Liver (tissue), 9 donors: ENCODE results near the gene TOX2. TPM values are rescaled to one million over a fixed set of nuclear protein-coding genes. Genes with fewer than 3 reads are reported as not detected.

Experiments
- DNase-seq: peaks from one replicate; pipeline ENCODE4 v3.0.0-alpha.2; 2017; ENCODE audit warnings: low spot score
- H3K27ac ChIP-seq, 2 donors: one replicate each; pipeline ENCODE4 v1.7.0; 2013; ENCODE audit warnings: inconsistent platforms in 2 of 2, low read length in 2 of 2, control low read depth in 1 of 2, low read depth in 1 of 2, mild to moderate bottlenecking in 1 of 2
- H3K27me3 ChIP-seq, 4 donors: one replicate each; pipeline versions ENCODE4 v1.6.1 to v1.7.0; 2013; ENCODE audit warnings: low read length in 3 of 4, inconsistent platforms in 1 of 4, mild to moderate bottlenecking in 1 of 4, moderate library complexity in 1 of 4; ENCODE audit not compliant: control insufficient read depth in 4 of 4, insufficient read depth in 4 of 4
- H3K36me3 ChIP-seq, 4 donors: one replicate each; pipeline versions ENCODE4 v1.6.1 to v1.7.0; 2013; ENCODE audit warnings: low read length in 3 of 4, mild to moderate bottlenecking in 3 of 4, low read depth in 1 of 4, moderate library complexity in 1 of 4; ENCODE audit not compliant: control insufficient read depth in 4 of 4, insufficient read depth in 3 of 4
- H3K4me1 ChIP-seq, 4 donors: one replicate each; pipeline versions ENCODE4 v1.6.1 to v1.7.0; 2013; ENCODE audit warnings: low read length in 3 of 4, mild to moderate bottlenecking in 3 of 4, moderate library complexity in 1 of 4; ENCODE audit not compliant: control insufficient read depth in 4 of 4, insufficient read depth in 4 of 4
- H3K4me3 ChIP-seq, 3 donors: one replicate each; pipeline versions ENCODE4 v1.6.1 to v1.7.0; 2013; ENCODE audit warnings: low read length in 3 of 3, control low read depth in 1 of 3, low read depth in 1 of 3, mild to moderate bottlenecking in 1 of 3
- H3K9ac ChIP-seq, 2 donors: one replicate each; pipeline ENCODE4 v1.7.0; 2013; ENCODE audit warnings: low read length in 2 of 2, mild to moderate bottlenecking in 2 of 2, moderate library complexity in 2 of 2, control low read depth in 1 of 2, low read depth in 1 of 2
- H3K9me3 ChIP-seq, 4 donors: one replicate each; pipeline versions ENCODE4 v1.6.1 to v1.7.0; 2013; ENCODE audit warnings: low read length in 3 of 4; ENCODE audit not compliant: control insufficient read depth in 4 of 4
- ATF3 ChIP-seq: IDR thresholded peaks from 2 replicates; pipeline ENCODE4 v1.6.1; 2016; ENCODE audit warnings: antibody characterized with exemption
- CTCF ChIP-seq: fragments of 150-350 bp; IDR thresholded peaks from 2 replicates; pipeline ENCODE4 v1.5.1; 2017; ENCODE audit warnings: improper control_type of control experiment, low read depth, low read length; ENCODE audit not compliant: missing input control
- EGR1 ChIP-seq, 2 donors: IDR thresholded peaks; 2 replicates each; pipeline ENCODE4 v1.6.1; 2016 to 2018; ENCODE audit warnings: antibody characterized with exemption in 2 of 2, low read depth in 2 of 2
- FOXA1 ChIP-seq: IDR thresholded peaks from 2 replicates; pipeline ENCODE4 v1.6.1; 2016; ENCODE audit warnings: antibody characterized with exemption
- GABPA ChIP-seq, 2 donors: IDR thresholded peaks in 1 of 2; conservative IDR thresholded peaks in 1 of 2; 2 replicates each; pipeline ENCODE4 v1.6.1; 2016; ENCODE audit warnings: antibody characterized with exemption in 2 of 2, mild to moderate bottlenecking in 1 of 2, moderate library complexity in 1 of 2
- HNF4A ChIP-seq, 2 donors: conservative IDR thresholded peaks; 2 replicates each; pipeline ENCODE4 v1.6.1; 2016; ENCODE audit warnings: antibody characterized with exemption in 2 of 2, mild to moderate bottlenecking in 2 of 2
- HNF4G ChIP-seq: IDR thresholded peaks from 2 replicates; pipeline ENCODE4 v1.6.1; 2016; ENCODE audit warnings: antibody characterized with exemption
- JUND ChIP-seq, 2 donors: IDR thresholded peaks; 2 replicates each; pipeline ENCODE4 v1.6.1; 2016; ENCODE audit warnings: antibody characterized with exemption in 2 of 2
- MAX ChIP-seq: IDR thresholded peaks from 2 replicates; pipeline ENCODE4 v1.6.1; 2016; ENCODE audit warnings: antibody characterized with exemption
- NR2F2 ChIP-seq: IDR thresholded peaks from 2 replicates; pipeline ENCODE4 v1.6.1; 2016; ENCODE audit warnings: antibody characterized with exemption
- RAD21 ChIP-seq, 2 donors: IDR thresholded peaks; 2 replicates each; pipeline ENCODE4 v1.6.1; 2016; ENCODE audit warnings: antibody characterized with exemption in 2 of 2, mild to moderate bottlenecking in 2 of 2
- REST ChIP-seq: IDR thresholded peaks from 2 replicates; pipeline ENCODE4 v1.6.1; 2016; ENCODE audit warnings: antibody characterized with exemption, mild to moderate bottlenecking
- RXRA ChIP-seq, 2 donors: IDR thresholded peaks; 2 replicates each; pipeline ENCODE4 v1.6.1; 2017 to 2018; ENCODE audit warnings: antibody characterized with exemption in 2 of 2, mild to moderate bottlenecking in 1 of 2
- SP1 ChIP-seq: IDR thresholded peaks from 2 replicates; pipeline ENCODE4 v1.6.1; 2018; ENCODE audit warnings: antibody characterized with exemption, mild to moderate bottlenecking
- TAF1 ChIP-seq: conservative IDR thresholded peaks from 2 replicates; pipeline ENCODE4 v1.6.1; 2016; ENCODE audit warnings: antibody characterized with exemption, mild to moderate bottlenecking
- YY1 ChIP-seq: IDR thresholded peaks from 2 replicates; pipeline ENCODE4 v1.6.1; 2016; ENCODE audit warnings: antibody characterized with exemption, mild to moderate bottlenecking
- ZBTB33 ChIP-seq: IDR thresholded peaks from 2 replicates; pipeline ENCODE4 v1.6.1; 2016; ENCODE audit warnings: antibody characterized with exemption
- WGBS: extraction: QIAGEN DNeasy Blood & Tissue Kit; methylation state at CpG from one replicate; pipeline ENCODE4 v1.1.7; 2013; 5-methylcytosine and 5-hydroxymethylcytosine counted together
- polyA plus RNA-seq, 2 donors: library from polyadenylated mRNA; stranded (reverse) in 1 of 2; unstranded in 1 of 2; fragments of 200-250 nt in 1 of 2; fragments of >200 nt in 1 of 2; fragmentation: Nextera tagmentation in 1 of 2; extraction: Ambion mirVana in 1 of 2; gene quantifications; one replicate each; pipeline versions ENCODE4 v1.2.1 to v1.2.3, GENCODE V29; 2013 to 2015
- total RNA-seq, 2 donors: library from RNA; depleted of rRNA; stranded (reverse); fragments of >200 nt; gene quantifications; one replicate each; pipeline ENCODE4 v1.2.3, GENCODE V29; 2014
- donor health status: healthy.
- donor health status: healthy.
- donor health status: healthy.
- donor health status: healthy.
- donor health status: healthy.

TOX2 gene
- total and polyA plus RNA-seq, 4 donors, result 0.33 to 2.7 (median 1.4) TPM

- Histone ChIP-seq H3K27me3 (peaks cover 0 to 4% (median 2%) of the 10 kb centered on the region in 4 donors), H3K9me3 (no peaks in the 10 kb centered on the region), H3K4me1 (peaks cover 4 to 13% (median 7%) of the 10 kb centered on the region in 4 donors), H3K36me3 (no peaks in the 10 kb centered on the region), H3K9ac (no peak overlapping the region), H3K27ac (no peak overlapping the region), H3K4me3 (no peak overlapping the region)
- no peak for DNase-seq
- 85% methylated on average over 6 of the region's 6 CpGs for WGBS
- no peak for TF ChIP-seq ZBTB33
- no peak for TF ChIP-seq YY1
- TF ChIP-seq NR2F2, result no peak
- TF ChIP-seq ATF3, result no peak
- TF ChIP-seq MAX, result no peak
- TF ChIP-seq RXRA (IDR thresholded peaks at IDR 0.05), result no peak
- no peak for TF ChIP-seq HNF4G
- no peak for TF ChIP-seq RAD21 (IDR thresholded peaks at IDR 0.05)
- TF ChIP-seq TAF1, result no peak
- TF ChIP-seq FOXA1, result no peak
- no peak for TF ChIP-seq GABPA (IDR thresholded peaks at IDR 0.05 in 1 of 2, conservative IDR thresholded peaks at IDR 0.05 in 1 of 2)
These were observed 5.2 kb downstream of the TOX2 start for GRCh38 chr20:43919686-43920403.

- Histone ChIP-seq H3K4me3 (no peak overlapping the region), H3K27me3 (peaks cover 0 to 2% (median 1%) of the 10 kb centered on the region in 4 donors), H3K9ac (no peak overlapping the region), H3K36me3 (no peaks in the 10 kb centered on the region), H3K9me3 (no peaks in the 10 kb centered on the region), H3K4me1 (peaks cover 0 to 6% (median under 1%) of the 10 kb centered on the region in 4 donors), H3K27ac (no peak overlapping the region)
- no peak for TF ChIP-seq RAD21 (IDR thresholded peaks at IDR 0.05)
- DNase-seq, result no peak
- WGBS, result 94% methylated on average over 4 of the region's 4 CpGs
These were observed 6.1 kb downstream of the TOX2 start for GRCh38 chr20:43920797-43921196.

GRCh38 chr20:43921227-43921780 is 6.7 kb downstream of the TOX2 start:
- H3K27me3 ChIP-seq, result peaks cover 0 to 2% (median 1%) of the 10 kb centered on the region in 4 donors
- TF ChIP-seq SP1 (no peak), EGR1 (IDR thresholded peaks at IDR 0.05; ENCODE audit: low read depth in 2 of 2) (no peak), RXRA (IDR thresholded peaks at IDR 0.05) (no peak), ATF3 (no peak), REST (no peak), RAD21 (IDR thresholded peaks at IDR 0.05) (no peak), JUND (IDR thresholded peaks at IDR 0.05) (no peak), HNF4G (no peak), NR2F2 (no peak), YY1 (no peak), GABPA (IDR thresholded peaks at IDR 0.05 in 1 of 2, conservative IDR thresholded peaks at IDR 0.05 in 1 of 2) (no peak), HNF4A (conservative IDR thresholded peaks at IDR 0.05) (no peak), TAF1 (no peak), FOXA1 (no peak), MAX (no peak), CTCF (no peak)

More at GRCh38 chr20:43921227-43921780, 6.7 kb downstream of the TOX2 start:
- no peaks in the 10 kb centered on the region for H3K36me3 ChIP-seq
- H3K9ac ChIP-seq, result no peak overlapping the region
- no peak for DNase-seq
- no peak overlapping the region for H3K4me3 ChIP-seq
- WGBS, result 77% methylated on average over 2 of the region's 2 CpGs
- no peak overlapping the region for H3K27ac ChIP-seq
- no peaks in the 10 kb centered on the region for H3K9me3 ChIP-seq
- peaks cover 0 to 7% (median 0%) of the 10 kb centered on the region in 4 donors for H3K4me1 ChIP-seq
